KMS-11 (cell line): Measurements from ENCODE around the gene TEKT1.

Source experiments
- H2AFZ ChIP-seq: fragments of 200-600 bp; sonication (generic); 2 replicates; pipeline ENCODE4 v1.6.1; 2016; ENCODE audit warnings: antibody characterized with exemption, mixed run types, low read depth
- H3K27ac ChIP-seq: fragments of 200-600 bp; sonication (generic); 2 replicates; pipeline ENCODE4 v1.6.1; 2016; ENCODE audit warnings: mild to moderate bottlenecking, mixed run types
- H3K27me3 ChIP-seq: fragments of 200-600 bp; sonication (generic); 2 replicates; pipeline ENCODE4 v1.6.1; 2017; ENCODE audit warnings: mild to moderate bottlenecking, low read depth, mixed run types, moderate library complexity; ENCODE audit not compliant: insufficient read depth
- H3K36me3 ChIP-seq: fragments of 200-600 bp; sonication (generic); 2 replicates; pipeline ENCODE4 v1.6.1; 2017; ENCODE audit warnings: mild to moderate bottlenecking, mixed run types; ENCODE audit not compliant: insufficient read depth
- H3K4me1 ChIP-seq: fragments of 200-600 bp; sonication (generic); 2 replicates; pipeline ENCODE4 v1.6.1; 2016; ENCODE audit warnings: mild to moderate bottlenecking, low read depth, mixed run types; ENCODE audit not compliant: poor library complexity, severe bottlenecking
- H3K4me2 ChIP-seq: fragments of 200-600 bp; sonication (generic); 2 replicates; pipeline ENCODE4 v1.7.0; 2016; ENCODE audit warnings: mild to moderate bottlenecking, mixed run types
- H3K4me3 ChIP-seq: fragments of 200-600 bp; sonication (generic); IDR thresholded peaks from 2 replicates; pipeline ENCODE4 v1.6.1; 2017; ENCODE audit warnings: low read depth, low read length, mixed read lengths; ENCODE audit not compliant: insufficient read depth
- H3K79me2 ChIP-seq: fragments of 200-600 bp; sonication (generic); 2 replicates; pipeline ENCODE4 v1.6.1; 2016; ENCODE audit warnings: low read depth, mixed run types; ENCODE audit not compliant: insufficient read depth
- H3K9ac ChIP-seq: fragments of 200-600 bp; sonication (generic); 2 replicates; pipeline ENCODE4 v1.6.1; 2016; ENCODE audit warnings: mild to moderate bottlenecking, mixed run types
- H4K20me1 ChIP-seq: fragments of 200-600 bp; sonication (generic); 2 replicates; pipeline ENCODE4 v1.6.1; 2016; ENCODE audit warnings: mild to moderate bottlenecking, mixed run types; ENCODE audit not compliant: insufficient read depth
- CTCF ChIP-seq: fragments of 200-600 bp; sonication (generic); conservative IDR thresholded peaks from 2 replicates; pipeline ENCODE4 v1.6.1; 2017; ENCODE audit warnings: low read depth, mild to moderate bottlenecking, antibody characterized with exemption, low read length, moderate library complexity, mixed read lengths

The TEKT1 gene

DNA sequence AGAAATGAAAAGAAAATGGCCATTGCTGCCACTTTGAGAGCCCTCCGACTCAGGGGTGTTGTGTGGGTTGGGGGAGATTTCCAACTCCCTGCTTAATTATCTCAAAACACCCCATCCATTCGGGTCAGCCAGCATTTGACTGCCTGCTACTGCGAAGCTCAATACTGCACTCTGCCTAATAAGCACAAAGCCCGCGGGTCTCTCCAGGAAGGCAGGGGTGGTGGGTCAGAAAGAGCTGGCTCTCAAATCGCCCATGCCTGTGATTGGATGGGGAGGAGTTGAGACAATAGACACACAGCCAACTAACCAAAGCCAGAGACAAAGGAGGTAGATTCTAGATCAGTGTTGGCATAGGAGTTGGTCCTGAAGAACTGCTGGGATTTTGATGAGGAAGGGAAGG, 78.0 kb downstream of the TEKT1 start:
- no peak overlapping the region for H3K9ac ChIP-seq
- H3K4me2 ChIP-seq: no peak overlapping the region
- no peak overlapping the region for H3K27ac ChIP-seq
- no peak overlapping the region for H3K4me3 ChIP-seq
- no peak overlapping the region for H2AFZ ChIP-seq
- no peaks in the 10 kb centered on the region for H4K20me1 ChIP-seq
- H3K27me3 ChIP-seq: no peaks in the 10 kb centered on the region
- H3K4me1 ChIP-seq: no peaks in the 10 kb centered on the region
- H3K36me3 ChIP-seq: no peaks in the 10 kb centered on the region
- TF ChIP-seq CTCF: no peak
- no peaks in the 10 kb centered on the region for H3K79me2 ChIP-seq

- Histone ChIP-seq H3K79me2 (no peaks in the 10 kb centered on the region), H4K20me1 (no peaks in the 10 kb centered on the region), H3K4me2 (no peak overlapping the region), H3K36me3 (no peaks in the 10 kb centered on the region), H3K4me1 (no peaks in the 10 kb centered on the region), H2AFZ (no peak overlapping the region), H3K27me3 (no peaks in the 10 kb centered on the region), H3K9ac (no peak overlapping the region), H3K27ac (no peak overlapping the region), H3K4me3 (no peak overlapping the region)
- TF ChIP-seq CTCF: no peak
Observed at GRCh38 chr17:6753006-6753445, 78.5 kb downstream of the TEKT1 start.

DNA sequence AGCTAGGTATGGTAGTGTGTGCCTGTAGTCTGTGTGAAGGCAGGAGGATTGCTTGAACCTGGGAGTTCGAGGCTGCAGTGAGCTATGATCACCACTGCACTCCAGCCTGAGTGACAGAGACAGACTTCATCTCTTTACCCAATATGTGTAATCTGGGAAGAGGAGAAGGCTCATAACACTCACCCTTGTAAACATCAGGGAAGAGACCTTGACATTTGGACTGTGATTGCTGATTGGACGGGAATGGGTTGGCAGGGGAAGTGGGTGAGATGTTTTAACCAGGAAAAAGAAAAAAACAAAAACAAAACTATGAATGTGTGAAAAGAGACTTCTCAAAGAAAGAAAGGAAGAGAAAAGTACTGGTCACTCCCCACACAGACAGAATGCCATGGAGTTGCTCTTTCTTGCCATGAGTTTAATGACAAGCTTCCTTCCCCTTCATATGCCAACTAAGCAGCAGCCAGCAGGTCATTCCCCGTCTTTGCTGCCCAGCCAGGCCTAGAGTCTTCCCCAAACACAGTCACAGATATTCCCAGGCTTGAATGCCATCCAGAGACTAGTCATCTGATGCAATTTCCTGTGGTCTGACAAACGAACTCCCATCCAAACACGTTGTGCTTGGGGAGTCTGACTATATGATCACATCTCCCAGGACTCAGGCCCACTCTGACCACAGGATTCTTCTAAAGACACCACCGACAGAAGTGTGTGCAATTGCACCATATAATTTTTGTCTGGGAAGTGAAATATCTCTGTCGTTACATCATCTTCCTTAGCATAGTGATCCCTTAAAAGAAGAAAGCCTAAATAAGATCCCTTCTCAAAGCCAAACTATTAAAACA, 79.2 kb downstream of the TEKT1 start:
- Histone ChIP-seq H3K4me1 (no peaks in the 10 kb centered on the region), H3K9ac (no peak overlapping the region), H3K4me3 (no peak overlapping the region), H3K27me3 (no peaks in the 10 kb centered on the region), H2AFZ (no peak overlapping the region), H3K79me2 (no peaks in the 10 kb centered on the region), H3K27ac (no peak overlapping the region), H4K20me1 (no peaks in the 10 kb centered on the region), H3K4me2 (no peak overlapping the region), H3K36me3 (no peaks in the 10 kb centered on the region)
- TF ChIP-seq CTCF: no peak

GRCh38 chr17:6749519-6749918, 82.0 kb downstream of the TEKT1 start:
- H3K9ac ChIP-seq: no peak overlapping the region
- H3K27ac ChIP-seq: no peak overlapping the region
- no peaks in the 10 kb centered on the region for H3K79me2 ChIP-seq
- no peak overlapping the region for H2AFZ ChIP-seq
- no peaks in the 10 kb centered on the region for H4K20me1 ChIP-seq
- TF ChIP-seq CTCF: no peak
- no peak overlapping the region for H3K4me3 ChIP-seq
- no peak overlapping the region for H3K4me2 ChIP-seq
- no peaks in the 10 kb centered on the region for H3K27me3 ChIP-seq
- H3K36me3 ChIP-seq: no peaks in the 10 kb centered on the region
- H3K4me1 ChIP-seq: no peaks in the 10 kb centered on the region
